Karpas-422 (cell line): ENCODE results near the gene FARS2. TPM values are rescaled to one million over a fixed set of nuclear protein-coding genes. Genes with fewer than 3 reads are reported as not detected.
"Not testable (repeated sequence)": the region's sequence is repeated elsewhere in the genome, so short reads cannot be mapped to it uniquely, and the experiment has no call there.

ENCODE experiments used
- DNase-seq: peaks from one replicate; pipeline ENCODE4 v3.0.0-alpha.2; 2015
- H2AFZ ChIP-seq: fragments of 200-600 bp; sonication (generic); 2 replicates; pipeline ENCODE4 v1.6.1; 2014; ENCODE audit warnings: antibody characterized with exemption, low read length, mixed read lengths
- H3K27ac ChIP-seq: fragments of 200-600 bp; sonication (generic); 2 replicates; pipeline ENCODE4 v1.5.1; 2014; ENCODE audit warnings: mild to moderate bottlenecking, low read length, moderate library complexity
- H3K27me3 ChIP-seq: fragments of 200-600 bp; sonication (generic); 2 replicates; pipeline ENCODE4 v1.6.1; 2014; ENCODE audit warnings: low read length, mixed read lengths
- H3K36me3 ChIP-seq: fragments of 200-600 bp; sonication (generic); 2 replicates; pipeline ENCODE4 v1.6.1; 2014; ENCODE audit warnings: low read length, mixed read lengths; ENCODE audit not compliant: insufficient read depth
- H3K4me1 ChIP-seq: fragments of 200-600 bp; sonication (generic); 2 replicates; pipeline ENCODE4 v1.6.1; 2014; ENCODE audit warnings: mild to moderate bottlenecking, low read length, mixed read lengths
- H3K4me2 ChIP-seq: fragments of 200-600 bp; sonication (generic); 2 replicates; pipeline ENCODE4 v1.6.1; 2014; ENCODE audit warnings: low read length, low read depth, mild to moderate bottlenecking; ENCODE audit not compliant: poor library complexity, severe bottlenecking
- H3K4me3 ChIP-seq: fragments of 200-600 bp; sonication (generic); 2 replicates; pipeline ENCODE4 v1.5.1; 2014; ENCODE audit warnings: mild to moderate bottlenecking, antibody characterized with exemption, low read length, mixed read lengths
- H3K79me2 ChIP-seq: fragments of 200-600 bp; sonication (generic); 2 replicates; pipeline ENCODE4 v1.6.1; 2014; ENCODE audit warnings: mild to moderate bottlenecking, low read length, mixed read lengths
- H3K9ac ChIP-seq: fragments of 200-600 bp; sonication (generic); 2 replicates; pipeline ENCODE4 v1.6.0; 2014; ENCODE audit warnings: low read length
- H3K9me2 ChIP-seq: fragments of 200-600 bp; sonication (generic), shearing (Covaris generic); replicated peaks from 2 replicates; pipeline ENCODE4 v1.6.0; 2014; ENCODE audit warnings: mild to moderate bottlenecking, low read length, moderate library complexity; ENCODE audit not compliant: insufficient read depth
- H3K9me3 ChIP-seq: fragments of 300-700, 200-600 bp; sonication (generic); 2 replicates; pipeline ENCODE4 v1.6.1; 2014; ENCODE audit warnings: low read length, mixed read lengths
- H4K20me1 ChIP-seq: fragments of 200-600 bp; sonication (generic); 2 replicates; pipeline ENCODE4 v1.6.1; 2014; ENCODE audit warnings: mild to moderate bottlenecking, antibody characterized with exemption, low read length, low read depth; ENCODE audit not compliant: insufficient read depth
- total RNA-seq: library from RNA; depleted of rRNA; stranded (reverse); fragments of >200 nt; shearing (Covaris generic); gene quantifications from 2 replicates; pipeline ENCODE4 v1.2.3, GENCODE V29; 2014; ENCODE audit warnings: low replicate concordance

Gene FARS2
- total RNA-seq, 1 experiment from 2014 or later = 9.0 TPM

DNA sequence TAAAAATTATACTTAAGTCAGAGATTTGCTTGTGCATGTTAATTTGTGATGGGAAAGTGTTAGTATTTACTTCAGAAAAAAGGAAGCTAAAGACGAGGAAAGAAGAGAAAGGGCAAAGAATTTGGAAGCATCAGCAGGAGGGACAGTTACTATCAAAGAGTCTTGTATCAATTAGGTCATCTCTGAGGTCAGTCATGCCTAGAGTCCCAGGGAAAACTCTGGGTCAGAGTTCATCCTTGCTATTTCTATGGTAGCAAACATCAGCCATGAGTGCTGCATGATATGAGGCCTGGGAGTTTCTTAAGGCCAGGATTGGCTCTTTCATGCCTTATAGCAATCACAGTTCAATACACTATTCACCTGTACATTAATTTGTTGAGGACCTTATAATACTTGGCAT lies 292.9 kb downstream of the FARS2 start:
- Histone ChIP-seq H3K9me2 (no peaks in the 10 kb centered on the region), H3K9ac (no peak overlapping the region), H3K4me3 (no peak overlapping the region), H3K27ac (no peak overlapping the region), H3K27me3 (no peaks in the 10 kb centered on the region), H3K4me1 (peaks cover 6% of the 10 kb centered on the region), H3K36me3 (no peaks in the 10 kb centered on the region), H3K79me2 (no peaks in the 10 kb centered on the region), H3K9me3 (no peaks in the 10 kb centered on the region), H3K4me2 (no peak overlapping the region), H2AFZ (no peak overlapping the region), H4K20me1 (0 out of 2 replicates have a peak, but pooled peaks cover 3% of the 10 kb centered on the region)
- no peak for DNase-seq

DNA sequence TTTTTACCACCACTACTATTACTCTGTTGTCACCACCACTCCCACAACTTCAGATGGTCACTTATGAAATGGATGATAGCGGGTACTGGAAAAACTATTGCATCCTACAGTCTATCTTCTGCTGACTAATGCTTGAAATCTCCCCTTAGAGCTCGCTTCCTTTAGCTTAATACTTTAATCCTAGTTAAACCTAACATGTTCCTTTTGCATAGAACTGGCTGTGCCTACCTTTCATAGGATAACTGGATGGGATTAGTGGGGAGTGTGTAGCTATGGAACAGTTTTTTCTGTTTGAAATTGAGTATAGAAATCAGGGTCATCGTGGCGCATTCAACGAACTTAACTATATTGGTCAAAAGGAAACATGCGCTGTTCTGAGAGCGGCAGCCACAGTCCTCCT lies 294.7 kb downstream of the FARS2 start:
- Histone ChIP-seq H3K9me3 (no peaks in the 10 kb centered on the region), H3K4me3 (no peak overlapping the region), H3K4me2 (no peak overlapping the region), H3K36me3 (no peaks in the 10 kb centered on the region), H4K20me1 (0 out of 2 replicates have a peak, but pooled peaks cover 3% of the 10 kb centered on the region), H3K79me2 (no peaks in the 10 kb centered on the region), H2AFZ (no peak overlapping the region), H3K27me3 (no peaks in the 10 kb centered on the region), H3K4me1 (peaks cover 6% of the 10 kb centered on the region), H3K9me2 (no peaks in the 10 kb centered on the region), H3K9ac (no peak overlapping the region), H3K27ac (no peak overlapping the region)
- DNase-seq = no peak

GRCh38 chr6:5557506-5557905 lies 296.2 kb downstream of the FARS2 start:
- Histone ChIP-seq H3K9ac (no peak overlapping the region), H3K27ac (no peak overlapping the region), H3K4me1 (peaks cover 6% of the 10 kb centered on the region), H3K4me3 (no peak overlapping the region), H3K9me3 (no peaks in the 10 kb centered on the region), H3K79me2 (no peaks in the 10 kb centered on the region), H3K27me3 (no peaks in the 10 kb centered on the region), H4K20me1 (0 out of 2 replicates have a peak, but pooled peaks cover 8% of the 10 kb centered on the region), H3K9me2 (no peaks in the 10 kb centered on the region), H2AFZ (no peak overlapping the region), H3K4me2 (no peak overlapping the region), H3K36me3 (no peaks in the 10 kb centered on the region)
- no peak for DNase-seq

- H3K27me3 ChIP-seq = no peaks in the 10 kb centered on the region
- H3K4me1 ChIP-seq = no peaks in the 10 kb centered on the region
- no peak overlapping the region for H2AFZ ChIP-seq
- no peaks in the 10 kb centered on the region for H3K9me2 ChIP-seq
- no peak overlapping the region for H3K4me3 ChIP-seq
- no peaks in the 10 kb centered on the region for H3K36me3 ChIP-seq
- H3K9ac ChIP-seq = no peak overlapping the region
- no peak overlapping the region for H3K4me2 ChIP-seq
- H4K20me1 ChIP-seq = 0 out of 2 replicates have a peak, but pooled peaks cover 8% of the 10 kb centered on the region
- H3K9me3 ChIP-seq = no peaks in the 10 kb centered on the region
- no peak overlapping the region for H3K27ac ChIP-seq
- no peak for DNase-seq
- H3K79me2 ChIP-seq = no peaks in the 10 kb centered on the region
These were observed 298.3 kb downstream of the FARS2 start for GRCh38 chr6:5559651-5560050.

DNA sequence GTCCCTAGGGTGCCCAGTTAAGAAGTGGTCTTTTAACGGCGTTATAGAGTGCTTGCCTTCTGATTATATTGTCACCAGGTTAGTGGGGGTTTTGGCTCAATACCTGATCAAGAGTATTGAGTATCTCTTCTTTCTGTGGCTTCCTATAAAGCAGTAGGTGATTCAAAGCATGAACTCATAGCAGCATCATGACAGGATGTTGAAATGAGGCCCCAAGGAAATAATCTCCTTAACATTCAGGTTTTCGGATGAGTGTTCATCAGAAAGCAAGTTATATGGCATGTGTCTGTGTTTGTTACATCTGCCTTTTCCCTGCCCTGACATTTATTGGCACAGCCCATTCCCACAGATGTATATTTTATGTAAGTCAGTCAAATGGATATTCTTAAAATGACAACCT lies 301.0 kb downstream of the FARS2 start:
- Histone ChIP-seq H3K27ac (no peak overlapping the region), H3K79me2 (no peaks in the 10 kb centered on the region), H3K4me1 (no peaks in the 10 kb centered on the region), H3K27me3 (no peaks in the 10 kb centered on the region), H3K36me3 (no peaks in the 10 kb centered on the region), H3K4me2 (no peak overlapping the region), H3K9ac (no peak overlapping the region), H2AFZ (no peak overlapping the region), H3K9me2 (no peaks in the 10 kb centered on the region), H4K20me1 (0 out of 2 replicates have a peak, but pooled peaks cover 13% of the 10 kb centered on the region), H3K4me3 (no peak overlapping the region), H3K9me3 (no peaks in the 10 kb centered on the region)
- no peak for DNase-seq

DNA sequence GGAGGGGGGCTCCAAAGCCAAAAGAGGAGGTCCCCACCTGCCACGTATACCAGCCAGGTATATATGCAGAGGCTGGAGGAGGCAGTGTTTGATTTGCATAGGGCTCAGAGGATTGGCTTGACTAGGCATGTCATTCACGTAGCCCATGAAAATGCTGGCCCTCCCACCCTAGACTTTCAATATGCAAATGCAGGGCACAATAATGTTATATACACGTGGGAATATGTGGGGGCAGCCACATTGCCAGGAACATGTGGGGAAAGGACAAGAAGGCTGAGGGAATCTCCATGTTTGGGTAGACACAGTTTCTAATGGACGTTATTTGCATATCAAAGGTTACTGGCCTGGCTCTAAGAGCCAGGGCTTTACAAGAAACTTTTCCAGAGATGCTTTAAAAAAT lies 301.8 kb downstream of the FARS2 start:
- H3K4me1 ChIP-seq = no peaks in the 10 kb centered on the region
- H4K20me1 ChIP-seq = 0 out of 2 replicates have a peak, but pooled peaks cover 12% of the 10 kb centered on the region
- no peak for DNase-seq
- H3K4me3 ChIP-seq = no peak overlapping the region
- H3K4me2 ChIP-seq = no peak overlapping the region
- H3K9me3 ChIP-seq = no peaks in the 10 kb centered on the region
- no peak overlapping the region for H3K27ac ChIP-seq
- H3K36me3 ChIP-seq = no peaks in the 10 kb centered on the region
- no peaks in the 10 kb centered on the region for H3K27me3 ChIP-seq
- H3K9me2 ChIP-seq = no peaks in the 10 kb centered on the region
- H3K79me2 ChIP-seq = no peaks in the 10 kb centered on the region
- no peak overlapping the region for H3K9ac ChIP-seq
- H2AFZ ChIP-seq = no peak overlapping the region

GRCh38 chr6:5564746-5565145 lies 303.4 kb downstream of the FARS2 start:
- H4K20me1 ChIP-seq = 0 out of 2 replicates have a peak, but pooled peaks cover 11% of the 10 kb centered on the region
- not testable (repeated sequence) for H2AFZ ChIP-seq, H3K4me1 ChIP-seq, H3K4me2 ChIP-seq, H3K27ac ChIP-seq, DNase-seq, H3K36me3 ChIP-seq, H3K4me3 ChIP-seq, H3K9ac ChIP-seq, H3K9me2 ChIP-seq, H3K79me2 ChIP-seq, H3K9me3 ChIP-seq, H3K27me3 ChIP-seq

- H3K27me3 ChIP-seq = no peaks in the 10 kb centered on the region
- H3K36me3 ChIP-seq = no peaks in the 10 kb centered on the region
- H3K27ac ChIP-seq = no peak overlapping the region
- H3K9me2 ChIP-seq = no peaks in the 10 kb centered on the region
- no peak for DNase-seq
- no peaks in the 10 kb centered on the region for H3K9me3 ChIP-seq
- H3K4me1 ChIP-seq = no peaks in the 10 kb centered on the region
- no peak overlapping the region for H3K9ac ChIP-seq
- 0 out of 2 replicates have a peak, but pooled peaks cover 11% of the 10 kb centered on the region for H4K20me1 ChIP-seq
- no peaks in the 10 kb centered on the region for H3K79me2 ChIP-seq
- no peak overlapping the region for H3K4me2 ChIP-seq
- H3K4me3 ChIP-seq = no peak overlapping the region
- no peak overlapping the region for H2AFZ ChIP-seq
These were observed 304.7 kb downstream of the FARS2 start for GRCh38 chr6:5565971-5566370.

GRCh38 chr6:5566718-5567117 lies 305.4 kb downstream of the FARS2 start:
- no peak overlapping the region for H3K27ac ChIP-seq
- 0 out of 2 replicates have a peak, but pooled peaks cover 6% of the 10 kb centered on the region for H4K20me1 ChIP-seq

More at GRCh38 chr6:5566718-5567117, 305.4 kb downstream of the FARS2 start:
- Histone ChIP-seq H3K9me2 (no peaks in the 10 kb centered on the region), H2AFZ (no peak overlapping the region), H3K4me3 (no peak overlapping the region), H3K79me2 (no peaks in the 10 kb centered on the region), H3K4me1 (no peaks in the 10 kb centered on the region), H3K4me2 (no peak overlapping the region), H3K27me3 (no peaks in the 10 kb centered on the region), H3K9me3 (no peaks in the 10 kb centered on the region), H3K36me3 (no peaks in the 10 kb centered on the region), H3K9ac (no peak overlapping the region)
- no peak for DNase-seq
